ENCODE data around the gene SLTM. TPM values are rescaled to one million over a fixed set of nuclear protein-coding genes. Genes with fewer than 3 reads are reported as not detected.

The SLTM gene
- total and polyA plus RNA-seq, 8 donors = 57.4 to 154 (median 130) TPM

GRCh38 chr15:58934521-58934920, 1.0 kb upstream of the SLTM start:
- Histone ChIP-seq H3K27ac (peak overlapping the region; percentile 96 to 100), H3K27me3 (no peaks in the 10 kb centered on the region), H3K9me3 (no peaks in the 10 kb centered on the region), H3K4me1 (peaks cover 11 to 28% of the 10 kb centered on the region in 2 donors), H3K4me3 (peak overlapping the region in 1 of 2 donors; percentile 77), H3K36me3 (peaks cover 0 to under 1% of the 10 kb centered on the region in 2 donors)
- intact Hi-C loops (cut with DNase I) = no loop called here
- DNase-seq = no peak
- no peak for TF ChIP-seq CTCF (IDR thresholded peaks at IDR 0.05)
- ATAC-seq = no peak

GRCh38 chr15:58934114-58934447, 602 bp upstream of the SLTM start:
- Histone ChIP-seq H3K4me1 (peaks cover 11 to 32% of the 10 kb centered on the region in 2 donors), H3K36me3 (peaks cover 0 to 5% of the 10 kb centered on the region in 2 donors), H3K9me3 (no peaks in the 10 kb centered on the region), H3K27ac (peak overlapping the region; percentile 96 to 100), H3K4me3 (peak overlapping the region; percentile 68 to 77), H3K27me3 (no peaks in the 10 kb centered on the region)
- ATAC-seq (peak; percentile 38), DNase-seq (no peak)
- intact Hi-C loops (cut with DNase I) = no loop called here
- no peak for TF ChIP-seq CTCF (IDR thresholded peaks at IDR 0.05)

- H3K4me3 ChIP-seq = peak overlapping the region; percentile 68 to 77
- H3K27ac ChIP-seq = peak overlapping the region; percentile 96 to 100
- DNase-seq (no peak), ATAC-seq (peak; percentile 49)
- intact Hi-C loops (cut with DNase I) = no loop called here
- H3K4me1 ChIP-seq = peaks cover 11 to 32% of the 10 kb centered on the region in 2 donors
- TF ChIP-seq CTCF (IDR thresholded peaks at IDR 0.05) = no peak
- H3K9me3 ChIP-seq = no peaks in the 10 kb centered on the region
- H3K36me3 ChIP-seq = peaks cover 0 to 18% of the 10 kb centered on the region in 2 donors
- no peaks in the 10 kb centered on the region for H3K27me3 ChIP-seq
Observed at GRCh38 chr15:58932710-58933280, 684 bp downstream of the SLTM start.

GRCh38 chr15:58931987-58932588, 1.4 kb downstream of the SLTM start:
- H3K27me3 ChIP-seq = no peaks in the 10 kb centered on the region
- DNase-seq (peak in 2 of 4 donors; percentile 33 to 68), ATAC-seq (peak; percentile 47)
- intact Hi-C loops (cut with DNase I) = no loop called here
- peak overlapping the region; percentile 96 to 100 for H3K27ac ChIP-seq
- H3K36me3 ChIP-seq = peaks cover 0 to 25% of the 10 kb centered on the region in 2 donors
- H3K4me1 ChIP-seq = peaks cover 11 to 32% of the 10 kb centered on the region in 2 donors
- H3K4me3 ChIP-seq = peak overlapping the region; percentile 68 to 77
- H3K9me3 ChIP-seq = no peaks in the 10 kb centered on the region
- no peak for TF ChIP-seq CTCF (IDR thresholded peaks at IDR 0.05)

GRCh38 chr15:58929891-58930416, 3.5 kb downstream of the SLTM start:
- TF ChIP-seq CTCF (IDR thresholded peaks at IDR 0.05) = no peak
- no peak overlapping the region for H3K27ac ChIP-seq
- intact Hi-C loops (cut with DNase I) = no loop called here

More at GRCh38 chr15:58929891-58930416, 3.5 kb downstream of the SLTM start:
- Histone ChIP-seq H3K4me1 (peaks cover 11 to 41% of the 10 kb centered on the region in 2 donors), H3K4me3 (no peak overlapping the region), H3K27me3 (no peaks in the 10 kb centered on the region), H3K9me3 (no peaks in the 10 kb centered on the region), H3K36me3 (peaks cover 0 to 33% of the 10 kb centered on the region in 2 donors)
- DNase-seq = no peak
- no peak for ATAC-seq

All from left lung (tissue), 10 donors.